Mesenchymal stem cell (in vitro differentiated cells and primary cell): Measurements from ENCODE around the gene KCNN3.

Source experiments
- DNase-seq: peaks from one replicate; pipeline ENCODE4 v3.0.0-alpha.2; 2013
- H2AFZ ChIP-seq: one replicate; pipeline ENCODE4 v1.6.1; 2013; ENCODE audit warnings: low read depth, mild to moderate bottlenecking, control low read depth, inconsistent platforms, low read length, moderate library complexity
- H2AK5ac ChIP-seq: 2 replicates; pipeline ENCODE4 v1.6.1; 2013; ENCODE audit warnings: low read length, moderate library complexity, mild to moderate bottlenecking, inconsistent platforms; ENCODE audit not compliant: severe bottlenecking
- H2BK120ac ChIP-seq: one replicate; pipeline ENCODE4 v1.6.1; 2013; ENCODE audit warnings: low read depth, mild to moderate bottlenecking, inconsistent platforms, low read length, moderate library complexity
- H2BK12ac ChIP-seq, 2 experiments: one replicate each; pipeline ENCODE4 v1.6.1; 2013; ENCODE audit warnings: inconsistent platforms in 2 of 2, low read length in 2 of 2, mild to moderate bottlenecking in 2 of 2, moderate library complexity in 2 of 2, control low read depth in 1 of 2
- H2BK15ac ChIP-seq: one replicate; pipeline ENCODE4 v1.6.1; 2013; ENCODE audit warnings: mild to moderate bottlenecking, low read depth, inconsistent platforms; ENCODE audit not compliant: poor library complexity, severe bottlenecking
- H2BK5ac ChIP-seq: 2 replicates; pipeline ENCODE4 v1.6.1; 2013; ENCODE audit warnings: low read depth, mild to moderate bottlenecking, low read length, control low read depth, inconsistent platforms; ENCODE audit not compliant: poor library complexity, severe bottlenecking
- H3K14ac ChIP-seq, 2 experiments: one replicate each; pipeline ENCODE4 v1.6.1; 2013; ENCODE audit warnings: inconsistent platforms in 2 of 2, low read length in 2 of 2, control low read depth in 1 of 2, mild to moderate bottlenecking in 1 of 2, moderate library complexity in 1 of 2
- H3K18ac ChIP-seq, 2 experiments: one replicate each; pipeline ENCODE4 v1.6.1; 2013; ENCODE audit warnings: inconsistent platforms in 2 of 2, low read length in 2 of 2, control low read depth in 1 of 2, low read depth in 1 of 2, mild to moderate bottlenecking in 1 of 2
- H3K23ac ChIP-seq, 2 experiments: one replicate each; pipeline ENCODE4 v1.6.1; 2013; ENCODE audit warnings: inconsistent platforms in 2 of 2, low read length in 2 of 2, mild to moderate bottlenecking in 2 of 2, moderate library complexity in 2 of 2, control low read depth in 1 of 2
- H3K27ac ChIP-seq: 2 replicates; pipeline ENCODE4 v1.5.1; 2013; ENCODE audit warnings: mild to moderate bottlenecking, moderate library complexity, low read length, control low read depth, inconsistent platforms; ENCODE audit not compliant: poor library complexity, severe bottlenecking
- H3K27me3 ChIP-seq, 2 experiments: 2 replicates each; pipeline versions ENCODE4 v1.6.1 to v1.7.0; 2013; ENCODE audit warnings: low read length in 2 of 2, mild to moderate bottlenecking in 2 of 2, moderate library complexity in 2 of 2, control low read depth in 1 of 2, inconsistent platforms in 1 of 2; ENCODE audit not compliant: control insufficient read depth in 1 of 2, insufficient read depth in 1 of 2
- H3K36me3 ChIP-seq, 2 experiments: 2 replicates each; pipeline versions ENCODE4 v1.6.1 to v1.7.0; 2013; ENCODE audit warnings: low read length in 2 of 2, control low read depth in 1 of 2, inconsistent platforms in 1 of 2, low read depth in 1 of 2, mild to moderate bottlenecking in 1 of 2; ENCODE audit not compliant: insufficient read depth in 2 of 2, control insufficient read depth in 1 of 2
- H3K4ac ChIP-seq, 2 experiments: one replicate each; pipeline ENCODE4 v1.6.1; 2013; ENCODE audit warnings: inconsistent platforms in 2 of 2, low read length in 2 of 2, mild to moderate bottlenecking in 2 of 2, moderate library complexity in 2 of 2, control low read depth in 1 of 2, low read depth in 1 of 2
- H3K4me1 ChIP-seq: 2 replicates; pipeline ENCODE4 v1.6.1; 2013; ENCODE audit warnings: low read depth, low read length, control low read depth; ENCODE audit not compliant: control insufficient read depth, insufficient read depth
- H3K4me2 ChIP-seq: 2 replicates; pipeline ENCODE4 v1.6.1; 2013; ENCODE audit warnings: low read length, mild to moderate bottlenecking, inconsistent platforms; ENCODE audit not compliant: poor library complexity, severe bottlenecking
- H3K4me3 ChIP-seq, 2 experiments: 2 replicates each; pipeline versions ENCODE4 v1.5.1 to v1.7.0; 2013; ENCODE audit warnings: low read length in 2 of 2, mild to moderate bottlenecking in 2 of 2, control low read depth in 1 of 2, low read depth in 1 of 2; ENCODE audit not compliant: insufficient read depth in 1 of 2
- H3K79me1 ChIP-seq: replicated peaks from 2 replicates; pipeline ENCODE4 v1.6.1; 2013; ENCODE audit warnings: mild to moderate bottlenecking, control low read depth, low read length, inconsistent platforms; ENCODE audit not compliant: poor library complexity, severe bottlenecking
- H3K9ac ChIP-seq: 2 replicates; pipeline ENCODE4 v1.7.0; 2013; ENCODE audit warnings: mild to moderate bottlenecking, low read length, moderate library complexity
- H3K9me3 ChIP-seq: 2 replicates; pipeline ENCODE4 v1.7.0; 2013; ENCODE audit warnings: mild to moderate bottlenecking, low read length; ENCODE audit not compliant: control insufficient read depth
- H4K8ac ChIP-seq: one replicate; pipeline ENCODE4 v1.6.1; 2013; ENCODE audit warnings: inconsistent platforms, mild to moderate bottlenecking, low read length, moderate library complexity
- H4K91ac ChIP-seq: one replicate; pipeline ENCODE4 v1.6.1; 2013; ENCODE audit warnings: mild to moderate bottlenecking, low read length, inconsistent platforms
- WGBS: methylation state at CpG from one replicate; pipeline ENCODE4 v1.1.7; 2013; ENCODE audit warnings: mixed read lengths; 5-methylcytosine and 5-hydroxymethylcytosine counted together

The KCNN3 gene

DNA sequence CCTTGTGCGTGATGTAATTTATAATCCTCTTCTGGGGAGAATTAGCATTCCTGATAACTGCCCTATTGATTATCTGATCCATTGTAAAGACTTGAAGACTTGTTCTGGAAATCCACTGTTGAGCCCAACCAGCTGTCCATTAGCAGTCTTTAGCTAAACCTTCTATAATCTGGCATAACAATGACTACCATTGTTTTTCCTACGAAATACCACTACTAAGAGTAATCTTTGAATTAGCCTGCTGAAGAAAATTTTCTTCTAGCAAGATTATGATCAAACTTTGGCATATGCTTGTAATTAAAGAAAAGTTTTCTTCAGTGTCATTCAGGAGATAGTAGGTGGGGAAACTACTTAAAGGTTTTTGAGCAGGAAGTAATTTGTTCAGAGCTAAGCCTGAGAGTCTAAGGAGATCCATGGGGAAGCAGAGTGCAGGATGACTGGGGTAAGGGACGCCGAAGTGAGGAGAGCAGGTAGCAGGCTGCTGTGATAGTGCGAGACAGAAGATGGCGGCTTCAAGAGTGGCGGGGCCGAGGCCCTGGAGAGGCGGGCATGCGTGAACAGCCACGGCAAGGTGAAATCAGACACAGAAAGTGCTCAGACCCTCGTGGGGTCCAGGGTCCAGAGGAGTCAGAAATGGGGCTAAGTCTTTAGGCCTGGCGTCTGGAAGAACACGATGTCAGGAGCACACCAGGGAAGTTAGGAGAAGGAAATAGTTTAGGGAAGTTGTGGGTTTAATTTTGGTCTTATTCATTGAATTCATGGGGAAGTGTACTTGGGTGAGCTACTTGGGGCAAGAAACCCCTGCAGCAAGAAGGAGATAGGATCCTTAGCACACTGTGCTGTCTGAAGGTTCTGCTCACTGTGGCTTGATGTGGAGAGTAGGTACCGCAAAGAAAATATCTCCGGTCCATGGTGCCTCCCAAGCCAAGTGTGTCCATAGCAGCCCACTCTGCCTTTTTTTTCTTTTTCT is 149.5 kb downstream of the KCNN3 start:
- Histone ChIP-seq H3K14ac (no peak overlapping the region), H2BK5ac (no peak overlapping the region), H3K4me2 (no peak overlapping the region), H3K9ac (no peak overlapping the region), H3K27ac (no peak overlapping the region), H3K4ac (no peak overlapping the region), H2BK12ac (no peak overlapping the region), H2AK5ac (no peak overlapping the region), H3K23ac (no peak overlapping the region), H2BK120ac (no peak overlapping the region), H3K36me3 (no peaks in the 10 kb centered on the region), H3K4me3 (no peak overlapping the region), H3K9me3 (no peaks in the 10 kb centered on the region), H3K18ac (no peak overlapping the region), H3K79me1 (no peaks in the 10 kb centered on the region), H3K4me1 (peaks cover 2% of the 10 kb centered on the region), H2AFZ (no peak overlapping the region), H4K8ac (no peak overlapping the region), H4K91ac (no peak overlapping the region), H3K27me3 (peaks cover 4 to 14% of the 10 kb centered on the region in 2 experiments), H2BK15ac (no peak overlapping the region)
- DNase-seq, result no peak
- 93% methylated on average over 15 of the region's 16 CpGs for WGBS

DNA sequence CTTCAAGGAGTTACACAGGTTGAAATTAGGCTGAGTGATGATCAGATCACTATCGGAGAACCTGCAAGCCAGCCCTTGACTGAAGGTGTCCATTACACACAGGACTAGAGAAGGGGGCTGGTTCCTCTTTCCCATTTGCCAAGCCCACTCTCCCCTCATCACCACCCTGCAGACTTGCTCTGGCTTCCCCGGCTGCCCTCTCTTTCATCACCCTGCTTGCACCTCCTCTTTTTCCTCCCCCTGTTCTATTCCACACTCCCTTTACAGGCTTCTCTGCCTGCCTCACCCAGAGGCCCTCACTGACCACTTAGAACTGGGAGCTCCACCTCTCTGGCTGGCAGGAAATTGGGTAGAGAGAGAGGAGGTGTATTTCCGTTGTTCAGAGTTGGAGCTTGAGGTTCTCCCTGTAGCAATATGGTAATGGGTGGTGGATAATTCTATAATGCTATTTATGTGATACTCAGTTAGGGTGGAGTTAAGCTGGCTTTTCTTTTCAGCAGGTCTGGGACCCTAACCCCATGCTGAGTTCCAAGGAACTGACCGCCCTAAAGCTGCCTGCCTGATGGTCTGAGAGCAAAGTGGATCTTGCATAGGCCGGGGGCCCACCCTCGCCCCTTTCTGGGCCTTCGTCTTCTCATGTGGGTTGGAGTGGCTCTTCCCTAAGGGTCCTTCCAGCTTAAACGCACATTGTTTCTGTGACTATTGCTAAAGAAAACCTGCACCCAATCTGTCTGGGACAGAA is 150.3 kb downstream of the KCNN3 start:
- no peaks in the 10 kb centered on the region for H3K36me3 ChIP-seq
- H3K79me1 ChIP-seq, result no peaks in the 10 kb centered on the region
- DNase-seq, result no peak
- H3K4me3 ChIP-seq, result no peak overlapping the region
- no peak overlapping the region for H2BK15ac ChIP-seq
- H3K14ac ChIP-seq, result peak overlapping the region in 1 of 2 experiments; percentile 45
- H3K4ac ChIP-seq, result no peak overlapping the region
- H3K27me3 ChIP-seq, result peaks cover 4 to 14% of the 10 kb centered on the region in 2 experiments
- H3K23ac ChIP-seq, result no peak overlapping the region
- H3K4me2 ChIP-seq, result no peak overlapping the region
- no peak overlapping the region for H4K91ac ChIP-seq
- no peak overlapping the region for H2AK5ac ChIP-seq
- no peaks in the 10 kb centered on the region for H3K9me3 ChIP-seq
- H2BK120ac ChIP-seq, result no peak overlapping the region
- no peak overlapping the region for H2BK5ac ChIP-seq
- no peak overlapping the region for H3K9ac ChIP-seq
- peaks cover 2% of the 10 kb centered on the region for H3K4me1 ChIP-seq
- no peak overlapping the region for H3K18ac ChIP-seq
- H3K27ac ChIP-seq, result no peak overlapping the region
- WGBS, result 94% methylated on average over 8 of the region's 8 CpGs
- H2AFZ ChIP-seq, result no peak overlapping the region
- no peak overlapping the region for H2BK12ac ChIP-seq
- H4K8ac ChIP-seq, result no peak overlapping the region

GRCh38 chr1:154718566-154718965 is 151.5 kb downstream of the KCNN3 start:
- H3K4ac ChIP-seq, result no peak overlapping the region
- H3K14ac ChIP-seq, result no peak overlapping the region
- peaks cover 4% of the 10 kb centered on the region for H3K4me1 ChIP-seq
- no peak overlapping the region for H2BK120ac ChIP-seq
- H3K27ac ChIP-seq, result no peak overlapping the region
- H2BK12ac ChIP-seq, result no peak overlapping the region
- H3K9ac ChIP-seq, result no peak overlapping the region
- no peak overlapping the region for H4K91ac ChIP-seq
- no peaks in the 10 kb centered on the region for H3K9me3 ChIP-seq
- H3K27me3 ChIP-seq, result peaks cover 6 to 14% of the 10 kb centered on the region in 2 experiments
- no peak overlapping the region for H3K4me3 ChIP-seq
- no peak for DNase-seq
- H3K36me3 ChIP-seq, result no peaks in the 10 kb centered on the region
- no peak overlapping the region for H3K18ac ChIP-seq
- no peak overlapping the region for H2AK5ac ChIP-seq
- no peak overlapping the region for H3K4me2 ChIP-seq
- no peaks in the 10 kb centered on the region for H3K79me1 ChIP-seq
- 99% methylated on average over 6 of the region's 6 CpGs for WGBS
- H2BK5ac ChIP-seq, result no peak overlapping the region
- no peak overlapping the region for H3K23ac ChIP-seq
- H2BK15ac ChIP-seq, result no peak overlapping the region
- H4K8ac ChIP-seq, result no peak overlapping the region
- H2AFZ ChIP-seq, result no peak overlapping the region

DNA sequence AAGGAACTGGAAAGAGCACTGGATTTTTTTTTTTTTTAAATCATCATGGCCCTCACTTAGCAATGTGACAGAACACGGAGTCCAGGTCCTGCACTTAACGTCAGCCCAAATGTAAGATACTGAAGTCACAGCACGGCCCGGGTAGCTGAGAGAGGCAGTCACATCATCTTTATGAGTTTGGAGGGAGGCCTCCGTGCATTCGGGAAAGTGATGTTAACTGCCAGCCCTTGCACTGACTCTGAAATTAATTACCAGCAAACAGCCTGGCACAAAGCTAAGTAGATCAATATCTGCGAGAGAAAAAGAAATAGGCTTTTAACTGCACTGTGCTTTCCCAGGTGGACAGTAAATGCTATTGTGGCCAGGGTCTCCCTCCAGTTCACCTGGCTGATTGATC is 152.6 kb downstream of the KCNN3 start:
- H2AK5ac ChIP-seq, result no peak overlapping the region
- no peak overlapping the region for H2BK15ac ChIP-seq
- no peak overlapping the region for H4K91ac ChIP-seq
- H3K79me1 ChIP-seq, result no peaks in the 10 kb centered on the region
- H3K36me3 ChIP-seq, result no peaks in the 10 kb centered on the region
- H3K4me2 ChIP-seq, result no peak overlapping the region
- no peak overlapping the region for H3K9ac ChIP-seq
- H3K4me1 ChIP-seq, result peaks cover 4% of the 10 kb centered on the region
- no peak overlapping the region for H3K4ac ChIP-seq
- no peak overlapping the region for H2AFZ ChIP-seq
- H2BK120ac ChIP-seq, result no peak overlapping the region
- H3K27ac ChIP-seq, result no peak overlapping the region
- no peak overlapping the region for H3K14ac ChIP-seq
- no peak for DNase-seq
- H2BK5ac ChIP-seq, result no peak overlapping the region
- no peak overlapping the region for H3K23ac ChIP-seq
- peaks cover 17 to 24% of the 10 kb centered on the region in 2 experiments for H3K27me3 ChIP-seq
- H3K18ac ChIP-seq, result no peak overlapping the region
- H3K9me3 ChIP-seq, result no peaks in the 10 kb centered on the region
- H4K8ac ChIP-seq, result no peak overlapping the region
- 93% methylated on average over 7 of the region's 7 CpGs for WGBS
- H3K4me3 ChIP-seq, result no peak overlapping the region
- H2BK12ac ChIP-seq, result no peak overlapping the region
